ENCODE data around the gene CADM2. TPM values are rescaled to one million over a fixed set of nuclear protein-coding genes. Genes with fewer than 3 reads are reported as not detected.

The CADM2 gene
- total and polyA plus RNA-seq, 5 experiments from 2014 or later, result 0.12 to 0.96 (median 0.55) TPM; not detected in 2

GRCh38 chr3:85426121-85426520, 467.3 kb downstream of the CADM2 start:
- H3K9me3 Mint-ChIP-seq, result peaks cover 0 to 13% (median 3%) of the 10 kb centered on the region in 9 donors
- DNase-seq (no peak), ATAC-seq (no peak)
- H3K4me3 Mint-ChIP-seq, result no peak overlapping the region
- no peak overlapping the region for H3K27ac Mint-ChIP-seq
- no peaks in the 10 kb centered on the region for H3K4me1 Mint-ChIP-seq
- POLR2A ChIA-PET, result no interaction called here
- H3K36me3 Mint-ChIP-seq, result no peaks in the 10 kb centered on the region
- no peaks in the 10 kb centered on the region for H3K27me3 Mint-ChIP-seq

GRCh38 chr3:85427467-85427866, 468.7 kb downstream of the CADM2 start:
- Mint-ChIP-seq H3K27ac (no peak overlapping the region), H3K4me1 (no peaks in the 10 kb centered on the region), H3K4me3 (no peak overlapping the region), H3K27me3 (no peaks in the 10 kb centered on the region), H3K36me3 (no peaks in the 10 kb centered on the region), H3K9me3 (peaks cover 0 to 15% (median 2%) of the 10 kb centered on the region in 9 donors)
- no peak for ATAC-seq
- DNase-seq, result no peak
- POLR2A ChIA-PET, result no interaction called here

GRCh38 chr3:85432081-85432480, 473.3 kb downstream of the CADM2 start:
- Mint-ChIP-seq H3K4me3 (no peak overlapping the region), H3K27ac (no peak overlapping the region), H3K4me1 (no peaks in the 10 kb centered on the region), H3K9me3 (peaks cover 0 to 32% (median 4%) of the 10 kb centered on the region in 9 donors), H3K27me3 (no peaks in the 10 kb centered on the region), H3K36me3 (no peaks in the 10 kb centered on the region)
- no peak for ATAC-seq
- POLR2A ChIA-PET, result no interaction called here
- DNase-seq, result no peak

GRCh38 chr3:85433319-85433718, 474.5 kb downstream of the CADM2 start:
- no peak for ATAC-seq
- no peak overlapping the region for H3K27ac Mint-ChIP-seq
- POLR2A ChIA-PET, result no interaction called here
- no peak overlapping the region for H3K4me3 Mint-ChIP-seq
- H3K27me3 Mint-ChIP-seq, result no peaks in the 10 kb centered on the region
- peaks cover 0 to 34% (median 4%) of the 10 kb centered on the region in 9 donors for H3K9me3 Mint-ChIP-seq
- no peaks in the 10 kb centered on the region for H3K4me1 Mint-ChIP-seq
- DNase-seq, result no peak
- H3K36me3 Mint-ChIP-seq, result no peaks in the 10 kb centered on the region

GRCh38 chr3:85455561-85456200, 496.9 kb downstream of the CADM2 start:
- no peak for ATAC-seq
- H3K36me3 Mint-ChIP-seq, result no peaks in the 10 kb centered on the region
- no peak overlapping the region for H3K27ac Mint-ChIP-seq
- no peak for DNase-seq
- no peak overlapping the region for H3K4me3 Mint-ChIP-seq
- peaks cover 0 to 5% (median 2%) of the 10 kb centered on the region in 9 donors for H3K9me3 Mint-ChIP-seq
- no peaks in the 10 kb centered on the region for H3K27me3 Mint-ChIP-seq
- POLR2A ChIA-PET, result no interaction called here
- H3K4me1 Mint-ChIP-seq, result no peaks in the 10 kb centered on the region

- POLR2A ChIA-PET, result no interaction called here
- DNase-seq, result no peak
- H3K27me3 Mint-ChIP-seq, result no peaks in the 10 kb centered on the region
- no peak overlapping the region for H3K4me3 Mint-ChIP-seq
- no peaks in the 10 kb centered on the region for H3K4me1 Mint-ChIP-seq
- no peak overlapping the region for H3K27ac Mint-ChIP-seq
- peaks cover 0 to 5% (median 2%) of the 10 kb centered on the region in 9 donors for H3K9me3 Mint-ChIP-seq
- ATAC-seq, result no peak
- H3K36me3 Mint-ChIP-seq, result no peaks in the 10 kb centered on the region
Measured at GRCh38 chr3:85474241-85474640, 515.5 kb downstream of the CADM2 start.

- DNase-seq, result no peak
- ATAC-seq, result no peak
- H3K27me3 Mint-ChIP-seq, result no peaks in the 10 kb centered on the region
- H3K4me3 Mint-ChIP-seq, result no peak overlapping the region
- H3K9me3 Mint-ChIP-seq, result peaks cover 0 to 7% (median 0%) of the 10 kb centered on the region in 9 donors
- POLR2A ChIA-PET, result no interaction called here
- no peaks in the 10 kb centered on the region for H3K36me3 Mint-ChIP-seq
- no peaks in the 10 kb centered on the region for H3K4me1 Mint-ChIP-seq
- no peak overlapping the region for H3K27ac Mint-ChIP-seq
Measured at GRCh38 chr3:85475346-85475745, 516.6 kb downstream of the CADM2 start.

GRCh38 chr3:85476891-85477495, 518.2 kb downstream of the CADM2 start:
- H3K9me3 Mint-ChIP-seq, result peaks cover 0 to 7% (median 0%) of the 10 kb centered on the region in 9 donors
- H3K4me1 Mint-ChIP-seq, result no peaks in the 10 kb centered on the region
- H3K27ac Mint-ChIP-seq, result no peak overlapping the region
- no peak overlapping the region for H3K4me3 Mint-ChIP-seq
- H3K27me3 Mint-ChIP-seq, result no peaks in the 10 kb centered on the region
- no peaks in the 10 kb centered on the region for H3K36me3 Mint-ChIP-seq
- DNase-seq (no peak), ATAC-seq (no peak)
- POLR2A ChIA-PET, result no interaction called here

- no peaks in the 10 kb centered on the region for H3K27me3 Mint-ChIP-seq
- H3K27ac Mint-ChIP-seq, result no peak overlapping the region
- H3K36me3 Mint-ChIP-seq, result no peaks in the 10 kb centered on the region
- no peak for ATAC-seq
- H3K4me1 Mint-ChIP-seq, result no peaks in the 10 kb centered on the region
- no peak for DNase-seq
- POLR2A ChIA-PET, result no interaction called here
- peaks cover 0 to 7% (median 0%) of the 10 kb centered on the region in 9 donors for H3K9me3 Mint-ChIP-seq
- H3K4me3 Mint-ChIP-seq, result no peak overlapping the region
Measured at GRCh38 chr3:85481411-85482212, 522.8 kb downstream of the CADM2 start.

GRCh38 chr3:85482213-85482490, 523.4 kb downstream of the CADM2 start:
- POLR2A ChIA-PET, result no interaction called here
- Mint-ChIP-seq H3K4me1 (no peaks in the 10 kb centered on the region), H3K36me3 (no peaks in the 10 kb centered on the region)

GRCh38 chr3:85483986-85484385, 525.2 kb downstream of the CADM2 start:
- no peak overlapping the region for H3K4me3 Mint-ChIP-seq
- no peaks in the 10 kb centered on the region for H3K36me3 Mint-ChIP-seq
- no peak for DNase-seq
- peaks cover 0 to 7% (median 0%) of the 10 kb centered on the region in 9 donors for H3K9me3 Mint-ChIP-seq
- H3K27ac Mint-ChIP-seq, result no peak overlapping the region
- no peak for ATAC-seq
- H3K27me3 Mint-ChIP-seq, result no peaks in the 10 kb centered on the region
- POLR2A ChIA-PET, result no interaction called here
- no peaks in the 10 kb centered on the region for H3K4me1 Mint-ChIP-seq

More at GRCh38 chr3:85482213-85482490, 523.4 kb downstream of the CADM2 start:
- ATAC-seq (no peak), DNase-seq (no peak)
- Mint-ChIP-seq H3K27ac (no peak overlapping the region), H3K9me3 (peaks cover 0 to 7% (median 0%) of the 10 kb centered on the region in 9 donors), H3K27me3 (no peaks in the 10 kb centered on the region), H3K4me3 (no peak overlapping the region)

- no peak overlapping the region for H3K27ac Mint-ChIP-seq
- no peak overlapping the region for H3K4me3 Mint-ChIP-seq
- H3K4me1 Mint-ChIP-seq, result no peaks in the 10 kb centered on the region
- no peak for DNase-seq
- no peak for ATAC-seq
- H3K9me3 Mint-ChIP-seq, result peaks cover 0 to 4% (median 0%) of the 10 kb centered on the region in 9 donors
- POLR2A ChIA-PET, result no interaction called here
- H3K36me3 Mint-ChIP-seq, result no peaks in the 10 kb centered on the region
- H3K27me3 Mint-ChIP-seq, result no peaks in the 10 kb centered on the region
Measured at GRCh38 chr3:85487375-85487774, 528.6 kb downstream of the CADM2 start.

GRCh38 chr3:85495602-85496001, 536.8 kb downstream of the CADM2 start:
- POLR2A ChIA-PET, result no interaction called here

More at GRCh38 chr3:85495602-85496001, 536.8 kb downstream of the CADM2 start:
- no peaks in the 10 kb centered on the region for H3K36me3 Mint-ChIP-seq
- ATAC-seq (no peak), DNase-seq (no peak)
- H3K4me3 Mint-ChIP-seq, result no peak overlapping the region
- H3K4me1 Mint-ChIP-seq, result no peaks in the 10 kb centered on the region
- peaks cover 0 to 3% (median 0%) of the 10 kb centered on the region in 9 donors for H3K9me3 Mint-ChIP-seq
- no peaks in the 10 kb centered on the region for H3K27me3 Mint-ChIP-seq
- H3K27ac Mint-ChIP-seq, result no peak overlapping the region

Measured in naive thymus-derived CD8-positive, alpha-beta T cell (primary cell).